OCI-M2 (cell line): ENCODE data around the gene HLA-DMB.
A peak's percentile ranks its signal among the peaks of the same experiment; 100 is the strongest.

ENCODE experiments used
- DNase-seq: peaks from one replicate; lab custom pipeline; 2025; ENCODE audit not compliant: unreplicated experiment; lab: John Stamatoyannopoulos, UW

Gene HLA-DMB

DNA sequence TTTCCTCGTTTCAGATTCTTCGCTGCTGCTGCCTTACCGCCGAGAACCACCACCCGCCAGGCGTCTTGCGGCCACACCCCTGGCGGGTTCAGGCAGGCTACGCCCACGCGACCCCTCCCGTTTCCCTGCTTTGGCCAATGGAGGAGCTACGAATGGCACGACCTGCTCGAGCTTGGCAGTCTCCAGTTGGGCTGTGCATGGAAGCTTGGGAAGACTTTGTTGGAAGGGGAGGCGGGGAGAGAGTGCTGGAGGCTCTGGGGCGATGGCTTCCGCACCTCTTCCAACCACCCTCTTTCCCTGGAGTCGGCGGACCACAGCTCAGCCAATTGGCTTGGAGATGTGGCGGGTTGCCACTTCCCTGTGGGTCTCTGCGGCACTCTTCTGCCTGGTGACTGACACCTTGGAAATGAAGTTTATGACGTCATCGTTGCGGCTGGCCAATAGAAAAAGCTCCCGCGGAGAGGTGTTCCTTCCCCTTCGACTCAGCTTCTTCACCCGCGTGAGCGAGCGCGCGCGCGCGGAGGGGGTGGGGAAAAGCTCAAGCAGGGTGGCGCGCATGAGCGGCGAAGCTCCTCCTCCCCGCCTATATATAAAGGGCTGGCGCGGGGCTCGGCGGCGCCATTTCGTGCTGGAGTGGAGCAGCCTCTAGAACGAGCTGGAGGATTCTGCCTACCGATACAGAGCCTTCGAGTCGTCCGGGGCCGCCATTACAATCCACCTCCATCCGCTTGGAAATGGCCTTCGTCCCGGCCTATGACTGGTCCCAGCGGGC, 30.9 kb upstream of the HLA-DMB start:
- DNase-seq = peak; percentile 96

DNA sequence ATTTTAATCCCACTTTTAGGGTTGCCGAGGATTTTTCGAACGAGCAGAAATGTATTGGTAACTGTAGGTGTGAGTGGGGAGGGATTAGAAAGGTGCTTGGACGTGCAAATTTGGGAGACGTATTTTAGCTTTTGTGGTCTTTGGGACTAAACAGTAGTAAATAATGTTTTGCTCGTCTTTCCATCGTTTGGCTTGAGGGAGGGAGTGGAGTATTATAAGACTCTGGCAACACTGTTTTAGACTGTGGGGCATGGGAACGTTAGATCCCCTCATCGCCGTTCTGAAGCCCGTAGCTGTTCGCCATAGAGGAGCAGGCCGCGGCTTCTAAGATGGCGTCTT, 30.4 kb upstream of the HLA-DMB start:
- no peak for DNase-seq

DNA sequence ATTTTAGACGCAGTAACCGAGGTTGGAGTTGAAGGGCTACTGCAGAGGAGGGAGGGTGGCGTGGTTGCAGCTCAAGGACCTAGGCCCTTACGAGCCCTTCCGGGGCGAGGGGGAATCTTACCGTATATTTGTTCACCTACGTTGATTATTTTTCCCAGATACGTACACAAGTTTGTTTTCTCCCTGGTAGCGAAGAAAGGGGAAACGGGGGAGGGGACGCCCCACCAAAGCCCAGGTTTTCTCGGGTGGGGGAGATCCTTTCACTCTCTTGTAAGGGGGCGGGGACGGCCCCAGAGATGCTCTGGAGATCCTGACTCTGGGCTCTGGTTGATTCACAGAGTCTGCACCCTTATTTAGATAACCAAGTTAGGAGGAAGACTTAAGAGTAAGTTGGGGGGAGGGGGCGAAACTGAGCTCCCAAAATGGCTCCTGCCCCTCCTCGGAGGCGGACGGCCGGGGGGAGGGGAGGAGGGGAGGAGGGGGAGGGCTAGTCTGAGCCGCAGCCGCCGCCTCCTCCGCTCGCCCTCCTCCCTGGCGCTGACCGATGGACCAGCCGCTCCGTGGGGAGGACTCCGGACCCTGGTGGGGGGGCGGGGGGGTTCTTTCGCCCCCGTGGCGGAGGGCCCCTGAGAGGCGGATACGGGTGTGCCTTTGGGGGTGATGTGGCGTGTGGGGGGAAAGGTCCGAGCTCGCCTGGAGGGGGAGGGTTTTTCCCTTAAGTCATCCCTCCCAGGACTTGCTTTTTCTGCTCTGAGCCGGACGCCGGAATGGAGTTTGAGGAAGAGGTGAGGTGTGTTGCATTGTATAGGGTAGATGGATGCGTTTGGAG, 29.8 kb upstream of the HLA-DMB start:
- DNase-seq = peak; percentile 64

DNA sequence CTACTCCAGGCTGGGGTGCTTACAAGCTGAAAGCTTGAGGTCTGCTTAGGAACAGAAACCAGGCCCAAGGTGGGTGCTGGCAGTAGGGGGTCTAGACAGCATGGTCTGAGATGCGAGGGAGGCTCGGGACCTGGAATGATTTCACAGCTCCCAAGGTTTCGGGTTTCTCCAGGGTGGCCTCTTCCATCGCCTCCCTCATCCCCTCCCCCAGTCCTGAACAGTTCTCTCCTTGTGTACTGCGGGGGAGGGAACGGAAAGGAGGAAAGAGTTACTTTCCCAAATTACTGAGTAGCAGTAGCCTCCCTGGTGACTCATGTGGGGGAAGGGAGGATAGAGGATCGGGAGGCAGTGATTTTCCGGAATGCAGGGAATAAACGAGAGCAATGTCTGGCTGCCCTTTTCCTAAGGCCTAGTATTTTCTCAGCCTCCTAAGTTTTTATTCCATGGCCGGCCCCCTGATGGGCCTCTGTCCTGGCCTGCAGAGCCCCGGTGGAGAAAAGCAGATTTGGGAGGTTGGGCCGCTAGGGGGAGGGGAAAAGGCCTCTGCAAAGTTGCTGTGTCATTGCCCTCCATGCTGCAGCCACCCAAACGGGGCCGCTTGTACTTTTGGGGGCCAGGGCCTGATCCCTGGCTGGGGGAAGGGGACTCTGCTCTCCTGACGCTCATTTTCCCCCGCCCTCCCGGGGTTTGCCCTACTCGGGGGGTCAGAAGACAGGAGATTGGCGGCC, 29.0 kb upstream of the HLA-DMB start:
- peak; percentile 72 for DNase-seq

DNA sequence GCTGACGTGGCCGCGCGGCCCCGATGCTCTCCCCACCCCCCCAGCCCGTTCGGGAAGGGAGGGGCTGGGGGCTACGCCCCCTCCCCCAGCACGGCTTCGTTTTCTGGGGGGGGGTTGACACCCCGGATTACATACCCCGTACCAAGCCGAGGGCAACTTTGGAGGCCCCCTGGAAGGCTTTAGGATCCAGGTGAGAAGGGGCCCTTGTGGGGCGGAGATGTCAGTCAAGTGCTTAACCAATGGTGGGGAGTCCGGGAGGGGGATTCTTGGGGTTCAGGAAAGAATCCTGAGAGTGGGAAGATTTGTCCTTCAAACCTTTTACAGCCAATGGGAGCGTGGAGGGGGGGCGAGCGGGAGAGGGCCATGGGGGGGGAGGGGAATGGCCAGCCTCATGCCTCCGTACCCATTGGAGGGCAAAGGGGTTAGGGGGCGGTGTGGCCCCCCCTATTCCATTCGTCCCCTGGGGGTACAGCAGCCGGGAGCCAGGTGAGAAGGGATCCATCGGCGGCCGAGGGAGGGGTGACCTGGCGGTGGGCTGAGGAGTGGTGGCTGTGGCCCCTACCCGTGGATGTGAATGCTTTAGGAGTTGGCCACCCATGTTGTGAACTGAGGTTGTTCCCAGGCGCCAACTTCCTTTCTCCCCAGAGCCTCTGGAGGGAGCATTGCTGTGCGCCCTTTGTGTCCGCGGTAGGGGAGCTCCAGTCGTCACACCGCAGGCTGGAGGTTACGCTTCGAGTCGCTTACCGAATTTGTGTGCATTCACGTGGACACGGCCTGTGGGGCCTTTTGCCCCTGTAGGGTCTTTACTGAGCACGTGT, 28.2 kb upstream of the HLA-DMB start:
- no peak for DNase-seq

DNA sequence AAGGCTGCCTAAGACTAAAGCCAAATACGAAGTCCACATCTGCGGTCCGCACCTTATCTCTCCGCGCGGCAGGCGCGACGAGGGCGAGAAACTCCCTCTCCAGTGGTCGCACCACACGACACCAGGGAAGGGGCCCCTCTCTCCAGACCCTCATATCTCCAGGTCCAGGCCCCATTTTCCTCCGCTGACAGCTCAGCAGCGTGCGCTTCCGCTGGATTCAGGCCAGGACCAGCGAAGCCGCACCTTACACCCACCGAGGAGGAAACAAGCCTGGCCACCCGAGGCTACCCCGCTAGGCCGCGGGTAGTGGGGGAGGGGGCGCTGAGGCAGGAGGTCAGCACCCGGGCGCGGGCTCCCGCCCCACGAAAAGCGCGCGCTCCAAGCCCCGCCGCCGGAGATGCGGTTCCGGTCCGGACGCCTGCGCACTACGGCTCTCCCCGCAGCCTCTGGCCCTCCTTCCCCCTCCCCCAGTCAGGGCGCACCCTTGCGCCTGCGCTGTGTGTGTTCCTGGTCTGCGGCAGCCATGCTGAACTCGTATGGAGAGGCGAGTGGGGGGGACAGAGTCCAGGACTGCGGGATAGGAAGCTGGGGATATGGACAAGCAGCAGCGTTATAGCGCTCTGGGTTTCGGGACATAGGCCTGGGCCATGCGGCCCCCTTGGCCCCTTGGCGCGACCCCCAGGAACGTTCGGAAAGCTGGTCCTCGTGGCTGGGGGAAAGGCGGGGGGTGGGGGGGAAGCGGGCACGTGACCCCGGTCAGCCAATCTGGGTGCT, 27.5 kb upstream of the HLA-DMB start, which contains the start of gene BRD2:
Gene BRD2 (plus strand): TSS at position 502 of the 774 bp plus-strand sequence. CDS start 4,305 bp downstream, outside the sequence.
- DNase-seq = peak; percentile 80

DNA sequence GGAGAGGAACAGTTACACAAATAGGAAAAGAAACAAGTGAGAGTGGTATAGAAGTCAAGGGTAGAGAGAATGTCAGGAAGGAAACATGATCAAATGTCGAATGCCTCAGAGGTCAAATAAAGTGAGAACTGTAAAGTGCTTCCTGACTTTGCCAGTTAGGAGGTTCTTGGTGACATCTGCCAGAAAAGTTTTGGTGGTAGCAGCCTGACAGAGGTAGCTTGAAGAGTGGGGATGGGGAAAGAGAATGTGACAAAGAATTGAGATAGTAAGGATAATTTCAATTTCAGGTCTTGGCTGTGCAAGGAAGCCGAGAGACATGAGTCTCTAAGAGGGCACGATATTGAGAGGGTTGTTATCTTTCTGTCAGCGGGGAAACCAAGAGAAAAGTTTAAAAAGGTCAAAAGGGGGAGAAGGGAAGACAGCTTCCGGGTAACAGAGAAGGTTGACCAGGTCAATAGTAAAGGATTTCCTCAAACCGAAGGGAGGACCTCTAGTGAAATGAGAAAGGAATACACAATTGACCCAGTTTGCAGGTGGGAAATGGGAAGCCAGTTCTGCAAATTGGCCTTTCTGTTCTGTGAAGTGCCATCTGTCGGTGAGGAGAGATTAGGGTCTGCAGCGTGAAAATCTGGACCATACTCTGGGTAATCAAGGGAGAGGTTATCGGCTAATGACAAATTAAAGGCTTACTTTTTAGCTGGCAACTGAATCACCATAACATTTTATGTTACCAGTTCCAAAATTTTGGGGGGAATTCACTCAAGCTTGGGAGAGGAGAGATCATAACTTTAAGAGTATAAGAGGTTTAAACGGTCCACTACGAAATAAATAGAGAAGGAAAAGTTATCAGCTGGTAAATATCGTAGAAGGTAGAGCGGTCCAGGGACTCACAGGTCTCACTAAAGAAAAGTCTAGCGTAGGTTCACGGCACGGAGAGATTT, 26.6 kb upstream of the HLA-DMB start:
- DNase-seq = no peak

DNA sequence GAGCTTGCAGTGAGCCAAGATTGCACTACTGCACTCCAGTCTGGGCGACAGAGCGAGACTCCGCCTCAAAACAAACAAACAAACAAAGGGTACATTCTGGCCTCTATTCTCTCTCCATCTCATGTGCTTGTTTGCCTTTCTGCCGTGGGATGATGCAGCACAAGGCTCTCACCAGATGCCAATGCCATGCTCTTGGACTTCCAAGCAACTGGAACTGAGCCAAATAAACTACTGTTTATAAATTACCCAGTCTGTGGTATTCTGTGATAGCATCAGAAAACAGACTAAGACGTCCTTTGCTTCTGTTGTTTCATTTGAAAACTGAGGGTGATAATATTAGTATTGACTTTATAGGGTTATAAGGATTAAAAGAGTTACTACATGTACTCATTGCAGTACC, 23.9 kb upstream of the HLA-DMB start:
- no peak for DNase-seq

DNA sequence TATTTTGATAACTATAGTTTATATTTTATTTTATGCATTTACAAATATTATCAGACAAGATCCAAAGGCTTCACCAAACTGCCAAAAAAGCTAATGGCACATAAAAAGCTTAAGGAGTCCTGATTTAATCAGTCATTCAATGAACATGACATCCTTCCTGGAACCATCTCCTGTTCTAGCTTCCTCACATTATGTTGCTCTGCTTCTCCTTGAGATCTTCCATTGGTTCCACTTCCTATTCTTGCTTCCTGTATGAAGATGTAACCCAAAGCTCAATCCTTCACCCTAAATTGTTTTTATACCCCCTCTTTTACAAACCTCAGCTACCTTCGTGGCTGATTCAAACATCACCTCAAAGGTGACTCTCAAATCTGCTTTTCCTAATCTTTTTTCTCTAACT, 23.0 kb upstream of the HLA-DMB start:
- no peak for DNase-seq

DNA sequence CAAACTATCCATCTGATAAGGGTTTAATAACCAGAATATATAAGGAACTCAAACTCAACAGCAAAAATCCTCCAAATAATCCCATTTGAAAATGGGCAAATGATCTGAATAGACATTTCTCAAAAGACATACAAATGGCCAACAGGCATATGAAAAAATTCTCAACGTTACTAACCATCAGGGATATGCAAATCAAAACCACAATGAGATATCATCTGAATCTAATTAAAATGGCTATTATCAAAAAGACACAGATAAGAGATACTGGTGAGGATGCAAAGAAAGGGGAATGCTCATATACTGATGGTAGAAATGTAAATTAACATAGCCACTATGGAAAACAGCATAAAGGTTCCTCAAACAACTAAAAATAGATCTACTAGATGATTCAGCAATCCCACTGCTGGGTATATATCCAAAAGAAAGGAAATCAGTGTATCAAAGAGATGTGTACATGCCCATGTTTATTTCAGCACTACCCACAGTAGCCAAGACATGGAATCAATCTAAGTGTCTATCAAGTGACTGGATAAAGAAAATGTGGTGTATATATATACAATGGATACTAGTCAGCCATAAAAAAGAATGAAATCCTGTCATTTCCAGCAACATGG, 21.5 kb upstream of the HLA-DMB start:
- DNase-seq = no peak

DNA sequence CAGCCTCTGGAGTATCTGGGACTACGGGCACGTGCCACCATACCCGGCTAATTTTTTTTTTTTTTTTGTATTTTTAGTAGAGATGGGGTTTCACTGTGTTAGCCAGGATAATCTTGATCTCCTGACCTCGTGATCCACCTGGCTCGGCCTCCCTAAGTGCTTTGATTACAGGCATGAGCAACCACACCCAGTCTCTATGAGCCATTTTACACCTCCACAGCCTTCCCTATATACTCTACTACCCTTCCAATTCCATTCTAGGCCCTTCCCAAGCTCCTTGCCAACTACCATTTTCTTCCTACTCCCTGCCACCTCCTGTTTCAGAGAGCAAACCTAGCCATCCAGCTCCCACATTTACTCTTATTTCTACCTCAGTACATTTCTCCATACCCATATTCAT, 19.7 kb upstream of the HLA-DMB start:
- DNase-seq = no peak

DNA sequence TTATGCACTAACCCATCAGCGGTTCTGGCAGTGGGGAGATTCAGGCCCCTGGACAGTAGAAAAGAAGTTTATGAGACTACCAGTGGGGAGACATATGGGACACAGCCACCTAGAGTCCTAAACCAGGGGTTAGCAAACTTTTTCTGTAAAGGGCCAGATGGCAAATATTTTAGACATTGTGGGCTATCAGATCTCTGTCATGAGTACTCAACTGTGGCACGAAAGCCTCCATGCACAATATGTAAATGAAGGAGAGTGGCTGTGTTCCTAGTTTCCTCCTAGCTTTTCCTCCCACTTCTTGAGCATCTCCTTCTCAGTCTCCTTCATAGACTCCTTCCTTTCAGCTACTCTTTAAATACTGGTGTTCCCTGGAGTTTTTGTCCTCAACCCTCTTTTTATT, 15.3 kb upstream of the HLA-DMB start:
- no peak for DNase-seq

DNA sequence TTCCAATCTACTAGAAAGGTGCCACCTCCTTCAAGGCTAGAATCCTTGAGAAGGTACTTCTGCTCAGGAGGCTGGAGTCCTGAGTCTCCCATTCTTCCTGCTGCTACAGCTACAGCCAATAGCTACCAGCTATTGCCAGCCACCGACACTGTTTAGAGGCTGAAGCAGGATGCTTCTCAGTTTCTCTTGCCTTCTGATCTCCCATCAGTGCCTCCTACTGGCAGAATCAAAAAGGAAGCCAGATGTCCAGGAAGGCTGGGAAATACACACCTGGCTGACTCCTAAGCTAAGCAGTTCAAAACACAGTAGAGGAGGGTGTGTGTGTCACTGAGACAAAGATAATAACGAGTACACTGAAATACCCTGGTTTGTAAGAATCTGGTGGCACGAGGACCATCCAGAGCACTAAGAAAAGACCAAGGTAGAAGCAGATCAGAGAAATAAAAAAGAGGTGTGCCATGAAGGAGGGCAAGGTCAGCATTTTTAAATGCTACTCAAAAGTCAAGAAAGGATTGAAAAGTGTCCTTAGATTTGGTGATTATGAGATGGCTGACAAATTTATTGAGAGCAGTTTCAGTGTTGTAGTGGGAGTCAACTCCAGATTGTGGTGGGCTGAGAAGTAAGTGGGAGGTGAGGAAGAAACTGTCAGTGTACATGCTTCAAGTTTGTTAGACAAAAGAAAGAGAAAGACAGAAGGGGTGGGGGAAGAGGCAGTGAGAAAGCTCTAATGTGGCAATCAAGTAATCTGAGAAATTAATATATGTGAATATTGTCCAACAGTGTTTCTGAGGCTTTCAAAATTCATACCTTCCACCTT, 14.4 kb upstream of the HLA-DMB start:
- DNase-seq = no peak

DNA sequence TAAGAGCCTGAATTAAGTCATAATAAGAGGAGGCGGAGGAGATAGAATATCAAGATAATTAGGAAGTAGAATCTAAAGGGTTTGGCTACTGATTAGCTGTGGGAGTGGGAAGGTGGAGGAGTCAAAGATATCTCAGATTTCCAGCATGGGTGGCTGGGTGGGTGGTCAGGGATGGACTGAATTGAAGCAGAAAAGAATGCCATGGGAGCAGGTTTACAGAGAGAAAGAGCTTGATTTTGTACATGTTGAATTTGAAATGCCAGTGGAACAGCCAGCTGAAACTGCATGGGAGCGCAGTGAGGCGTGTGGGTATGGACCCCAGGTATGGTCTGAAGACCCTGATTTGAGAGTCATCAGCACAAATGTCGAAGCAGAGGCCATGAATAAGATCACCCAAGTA, 13.4 kb upstream of the HLA-DMB start:
- no peak for DNase-seq

DNA sequence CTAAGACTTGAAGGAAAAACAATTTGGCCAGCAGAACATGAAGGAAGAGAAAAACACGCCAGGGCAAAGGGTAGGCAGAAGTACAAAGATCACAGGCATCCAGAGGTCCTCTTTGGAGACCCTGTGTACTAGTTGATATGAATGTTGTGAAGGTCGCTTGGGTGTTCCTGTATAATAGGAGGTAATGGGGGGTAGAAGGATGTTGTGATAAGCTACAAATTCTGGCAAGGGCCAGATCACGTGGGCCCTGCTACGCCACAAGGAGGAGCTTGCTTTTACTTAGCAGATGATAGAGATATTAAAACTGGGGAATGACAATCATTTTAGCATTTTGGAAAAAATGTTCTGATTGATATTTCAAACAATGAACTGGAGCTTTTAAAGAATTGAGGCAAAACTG, 12.9 kb upstream of the HLA-DMB start:
- no peak for DNase-seq

DNA sequence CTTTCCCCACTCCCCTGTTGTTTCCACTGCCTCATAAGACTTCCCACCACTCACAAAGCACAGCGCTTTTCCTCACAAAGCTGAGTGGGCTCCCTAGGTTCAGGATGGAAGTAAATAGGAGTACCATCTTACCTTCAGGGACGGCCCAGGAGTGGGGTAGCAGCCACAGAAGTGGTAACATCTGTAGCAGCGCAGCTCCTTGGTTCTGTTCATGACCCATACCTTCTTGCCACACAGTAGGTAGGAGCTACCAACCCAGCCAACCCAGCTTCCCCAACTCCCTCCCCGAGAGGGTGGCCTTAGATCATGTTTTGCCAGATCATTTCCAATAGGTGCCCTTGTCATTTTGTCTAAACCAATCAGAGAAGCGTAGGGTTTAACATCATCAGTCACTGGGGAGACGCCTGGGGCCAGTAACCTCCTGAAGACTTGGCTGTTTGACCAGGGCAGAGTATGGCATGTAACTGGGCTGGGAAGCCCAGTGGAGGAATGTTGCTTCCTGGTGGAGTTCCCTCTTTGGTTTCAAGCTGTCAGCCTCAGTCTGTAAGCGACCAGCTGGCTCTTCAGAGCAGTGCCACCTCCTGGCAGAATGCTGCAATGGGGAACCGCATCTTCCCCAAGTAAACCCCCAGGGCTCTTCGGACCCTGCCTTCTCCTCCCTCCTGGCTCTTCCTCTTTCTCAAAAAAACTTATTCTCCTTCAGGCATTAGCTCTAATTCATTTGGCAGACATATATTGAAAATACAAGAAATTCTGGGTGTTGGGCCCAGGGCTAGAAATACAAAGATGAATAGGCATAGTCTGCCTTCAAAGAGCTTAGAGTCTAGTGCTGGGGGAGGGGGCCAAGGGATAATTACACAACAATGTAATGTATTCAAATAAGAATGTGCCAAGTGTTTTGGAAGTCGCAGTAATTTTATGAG, 12.2 kb upstream of the HLA-DMB start, which contains the start of gene HLA-DMA:
Gene HLA-DMA (minus strand): TSS at position 281 of the 923 bp plus-strand sequence. CDS start 61 bp downstream, at position 220.
- DNase-seq = no peak

DNA sequence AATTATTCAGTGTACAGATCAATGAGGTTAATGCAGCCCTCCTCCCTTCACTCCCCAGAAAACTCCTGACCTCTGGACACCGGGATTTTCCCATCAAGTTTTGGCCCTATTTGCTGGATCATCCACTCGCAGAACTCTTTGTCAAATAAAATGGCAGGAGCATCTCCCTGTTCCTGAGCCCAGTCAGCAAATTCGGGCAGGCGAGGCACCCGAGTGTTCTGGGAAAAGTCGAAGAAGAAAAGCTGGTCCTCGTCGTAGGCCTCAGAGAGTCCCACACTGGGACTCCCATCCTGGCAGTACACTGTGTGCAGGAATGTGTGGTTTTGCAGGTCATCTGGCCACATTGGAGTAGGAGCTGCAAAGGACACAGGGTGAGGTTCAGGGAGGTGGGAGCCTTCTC, 9.6 kb upstream of the HLA-DMB start:
- DNase-seq = no peak
